Measurements from ENCODE around the gene NPSR1. TPM values are rescaled to one million over a fixed set of nuclear protein-coding genes. Genes with fewer than 3 reads are reported as not detected.

Gene NPSR1
- total RNA-seq, 1 experiment from 2014 or later = not detected

DNA sequence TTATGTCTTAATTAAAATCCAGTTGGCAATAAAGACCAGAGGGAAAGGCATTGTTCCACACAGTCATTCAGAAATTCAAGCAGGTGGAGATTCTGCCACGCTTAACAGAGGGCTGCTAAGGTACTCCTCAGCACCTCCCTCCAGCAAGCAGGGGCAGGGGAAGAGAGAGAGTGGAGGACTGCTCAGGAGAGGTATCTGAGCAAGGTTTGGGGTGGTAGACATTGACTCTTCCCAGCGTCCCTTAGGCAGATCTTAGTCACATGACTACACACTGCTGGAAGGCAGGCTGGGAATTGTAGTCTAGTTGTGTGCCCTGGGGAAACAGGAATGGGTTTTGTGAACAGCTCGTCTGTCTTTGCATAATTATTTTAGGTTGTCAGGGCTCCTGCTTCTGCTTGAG is 181.6 kb downstream of the NPSR1 start:
- intact Hi-C loops (cut with micrococcal nuclease) = no loop called here
- H3K4me1 Mint-ChIP-seq (ENCODE audit: insufficient read depth, unreplicated experiment) = peaks cover 13% of the 10 kb centered on the region
- ChIA-PET CTCF (interaction anchor here (0.6 to 5.8 kb wide), 3 partner anchors 13 to 1194 kb away, joined by 3 to 44 read pairs (median 3); no protein-coding TSS in a partner anchor), POLR2A (no interaction called here)
- DNase-seq (ENCODE audit: unreplicated experiment) = no peak
- no peaks in the 10 kb centered on the region for H3K27me3 Mint-ChIP-seq (ENCODE audit: insufficient read depth, unreplicated experiment)
- no peak overlapping the region for H3K4me3 Mint-ChIP-seq (ENCODE audit: unreplicated experiment)
- no peak overlapping the region for H3K27ac Mint-ChIP-seq (ENCODE audit: low read depth, unreplicated experiment)
- no TSS peak for BruUV-seq (replicated peaks)
- no peaks in the 10 kb centered on the region for H3K36me3 Mint-ChIP-seq (ENCODE audit: insufficient read depth, unreplicated experiment)
- TF ChIP-seq, protein P1, sequence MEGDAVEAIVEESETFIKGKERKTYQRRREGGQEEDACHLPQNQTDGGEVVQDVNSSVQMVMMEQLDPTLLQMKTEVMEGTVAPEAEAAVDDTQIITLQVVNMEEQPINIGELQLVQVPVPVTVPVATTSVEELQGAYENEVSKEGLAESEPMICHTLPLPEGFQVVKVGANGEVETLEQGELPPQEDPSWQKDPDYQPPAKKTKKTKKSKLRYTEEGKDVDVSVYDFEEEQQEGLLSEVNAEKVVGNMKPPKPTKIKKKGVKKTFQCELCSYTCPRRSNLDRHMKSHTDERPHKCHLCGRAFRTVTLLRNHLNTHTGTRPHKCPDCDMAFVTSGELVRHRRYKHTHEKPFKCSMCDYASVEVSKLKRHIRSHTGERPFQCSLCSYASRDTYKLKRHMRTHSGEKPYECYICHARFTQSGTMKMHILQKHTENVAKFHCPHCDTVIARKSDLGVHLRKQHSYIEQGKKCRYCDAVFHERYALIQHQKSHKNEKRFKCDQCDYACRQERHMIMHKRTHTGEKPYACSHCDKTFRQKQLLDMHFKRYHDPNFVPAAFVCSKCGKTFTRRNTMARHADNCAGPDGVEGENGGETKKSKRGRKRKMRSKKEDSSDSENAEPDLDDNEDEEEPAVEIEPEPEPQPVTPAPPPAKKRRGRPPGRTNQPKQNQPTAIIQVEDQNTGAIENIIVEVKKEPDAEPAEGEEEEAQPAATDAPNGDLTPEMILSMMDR (IDR thresholded peaks at IDR 0.05; ENCODE audit: unreplicated experiment) = no peak
- no peaks in the 10 kb centered on the region for H3K9me3 Mint-ChIP-seq (ENCODE audit: unreplicated experiment)

DNA sequence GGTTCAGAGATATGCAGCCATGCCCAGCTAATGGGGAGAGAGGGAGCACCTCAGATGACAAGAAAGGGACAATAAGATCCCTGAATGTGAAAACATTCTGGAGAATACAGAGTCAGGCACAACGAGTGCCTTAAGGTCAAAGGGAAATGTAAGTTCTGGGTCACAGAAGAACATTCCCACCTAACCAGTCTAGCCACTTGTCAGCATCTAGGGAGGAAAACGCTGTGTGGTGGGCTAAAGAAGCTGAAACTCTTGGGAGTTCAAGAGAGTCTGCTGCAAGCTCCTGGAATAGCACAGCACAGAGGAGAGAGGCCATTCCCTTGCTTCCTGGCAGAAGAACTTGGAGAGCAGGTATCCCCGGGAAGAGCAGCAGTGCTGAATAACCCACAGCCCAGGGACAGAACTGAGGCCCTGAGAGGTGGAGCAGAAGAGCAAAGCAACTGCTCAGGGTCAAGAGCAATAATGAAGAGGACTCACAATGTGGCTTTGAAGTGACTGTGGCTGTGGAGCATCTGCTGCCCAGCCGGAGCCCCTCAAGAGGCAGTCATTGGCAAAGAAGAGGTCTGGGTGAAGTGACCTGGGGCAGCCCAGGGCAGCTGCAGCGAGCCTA is 182.3 kb downstream of the NPSR1 start:
- Mint-ChIP-seq H3K27me3 (ENCODE audit: insufficient read depth, unreplicated experiment) (no peaks in the 10 kb centered on the region), H3K36me3 (ENCODE audit: insufficient read depth, unreplicated experiment) (no peaks in the 10 kb centered on the region), H3K4me1 (ENCODE audit: insufficient read depth, unreplicated experiment) (peaks cover 14% of the 10 kb centered on the region), H3K27ac (ENCODE audit: low read depth, unreplicated experiment) (no peak overlapping the region), H3K4me3 (ENCODE audit: unreplicated experiment) (no peak overlapping the region), H3K9me3 (ENCODE audit: unreplicated experiment) (no peaks in the 10 kb centered on the region)
- CTCF ChIA-PET = interaction anchor here (0.7 to 5.8 kb wide), 2 partner anchors 12 to 16 kb away, joined by 3 to 44 read pairs; no protein-coding TSS in a partner anchor
- no peak for DNase-seq (ENCODE audit: unreplicated experiment)
- BruUV-seq (replicated peaks) = no TSS peak
- intact Hi-C loops (cut with micrococcal nuclease) = no loop called here
- POLR2A ChIA-PET = no interaction called here
- TF ChIP-seq, protein P1 (IDR thresholded peaks at IDR 0.05; ENCODE audit: unreplicated experiment) = no peak

DNA sequence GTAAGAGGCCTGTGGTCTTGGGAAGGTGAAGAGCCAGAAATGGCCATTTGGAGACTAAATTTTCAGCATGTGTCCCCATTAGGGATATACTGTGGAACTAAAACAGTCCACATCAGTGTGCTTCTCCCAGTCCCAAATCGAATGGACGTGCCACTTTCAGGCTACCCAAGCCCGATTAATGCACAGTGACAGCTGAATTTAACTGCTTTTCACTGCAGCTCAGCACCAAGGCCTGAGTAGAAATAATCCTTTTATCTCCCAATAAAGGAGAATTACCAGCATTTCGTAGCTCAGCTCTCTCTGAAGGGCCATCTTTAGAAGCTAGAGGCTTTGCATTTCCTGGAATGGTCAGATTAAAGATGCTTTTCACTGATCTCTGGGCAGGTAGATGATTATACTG is 183.3 kb downstream of the NPSR1 start:
- H3K4me1 Mint-ChIP-seq (ENCODE audit: insufficient read depth, unreplicated experiment) = peaks cover 23% of the 10 kb centered on the region
- H3K36me3 Mint-ChIP-seq (ENCODE audit: insufficient read depth, unreplicated experiment) = no peaks in the 10 kb centered on the region
- POLR2A ChIA-PET = no interaction called here
- no peak for DNase-seq (ENCODE audit: unreplicated experiment)
- intact Hi-C loops (cut with micrococcal nuclease) = no loop called here
- no peaks in the 10 kb centered on the region for H3K9me3 Mint-ChIP-seq (ENCODE audit: unreplicated experiment)
- TF ChIP-seq, protein P1 (IDR thresholded peaks at IDR 0.05; ENCODE audit: unreplicated experiment) = no peak
- no peak overlapping the region for H3K27ac Mint-ChIP-seq (ENCODE audit: low read depth, unreplicated experiment)
- no peak overlapping the region for H3K4me3 Mint-ChIP-seq (ENCODE audit: unreplicated experiment)
- BruUV-seq (replicated peaks) = no TSS peak
- no peaks in the 10 kb centered on the region for H3K27me3 Mint-ChIP-seq (ENCODE audit: insufficient read depth, unreplicated experiment)
- CTCF ChIA-PET = no interaction called here

DNA sequence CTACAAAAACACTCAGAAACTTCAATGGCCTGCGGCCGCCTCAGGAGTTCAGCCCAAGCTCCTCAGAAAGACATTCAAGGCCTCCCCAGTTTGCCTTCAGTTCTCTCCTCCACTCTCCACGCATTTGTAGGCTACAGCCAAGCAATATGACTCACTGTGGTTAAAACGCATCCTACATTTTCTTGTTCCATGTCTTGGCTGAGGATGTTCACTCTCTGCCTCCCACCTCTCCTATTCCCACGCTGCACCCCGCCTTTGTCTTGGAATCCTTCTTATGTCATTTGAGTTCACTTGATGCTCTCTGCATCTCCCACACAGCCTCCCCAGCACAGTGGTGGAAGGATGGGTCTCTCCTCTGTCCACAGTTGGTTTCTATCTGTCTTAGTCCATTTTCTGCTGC is 184.8 kb downstream of the NPSR1 start:
- BruUV-seq (replicated peaks) = no TSS peak
- H3K9me3 Mint-ChIP-seq (ENCODE audit: unreplicated experiment) = no peaks in the 10 kb centered on the region
- intact Hi-C loops (cut with micrococcal nuclease) = no loop called here
- ChIA-PET CTCF (no interaction called here), POLR2A (no interaction called here)
- no peak overlapping the region for H3K4me3 Mint-ChIP-seq (ENCODE audit: unreplicated experiment)
- no peak overlapping the region for H3K27ac Mint-ChIP-seq (ENCODE audit: low read depth, unreplicated experiment)
- no peaks in the 10 kb centered on the region for H3K36me3 Mint-ChIP-seq (ENCODE audit: insufficient read depth, unreplicated experiment)
- no peaks in the 10 kb centered on the region for H3K27me3 Mint-ChIP-seq (ENCODE audit: insufficient read depth, unreplicated experiment)
- peak; percentile 19 for DNase-seq (ENCODE audit: unreplicated experiment)
- TF ChIP-seq, protein P1 (IDR thresholded peaks at IDR 0.05; ENCODE audit: unreplicated experiment) = no peak
- peaks cover 14% of the 10 kb centered on the region for H3K4me1 Mint-ChIP-seq (ENCODE audit: insufficient read depth, unreplicated experiment)
